HEK293T (cell line): ENCODE data around the gene LARGE2.

Source experiments
- ARNT ChIP-seq: fragments of 450-650 bp; IDR thresholded peaks from 2 replicates; pipeline ENCODE4 v1.6.1; 2017; ENCODE audit warnings: mild to moderate bottlenecking
- BHLHE40 ChIP-seq: fragments of 450-650 bp; IDR thresholded peaks from 2 replicates; pipeline ENCODE4 v1.6.1; 2016; ENCODE audit warnings: mild to moderate bottlenecking, moderate library complexity, borderline replicate concordance
- CTBP1 ChIP-seq: fragments of 450-650 bp; IDR thresholded peaks from 2 replicates; pipeline ENCODE4 v1.6.1; 2016; ENCODE audit warnings: borderline replicate concordance
- ELF4 ChIP-seq: fragments of 450-650 bp; IDR thresholded peaks from 2 replicates; pipeline ENCODE4 v1.6.1; 2017; ENCODE audit warnings: antibody characterized with exemption
- FOXA1 ChIP-seq: fragments of 450-650 bp; IDR thresholded peaks from 2 replicates; pipeline ENCODE4 v1.6.1; 2016; ENCODE audit warnings: mild to moderate bottlenecking
- FOXK2 ChIP-seq: fragments of 450-650 bp; IDR thresholded peaks from 2 replicates; pipeline ENCODE4 v1.6.1; 2016; ENCODE audit warnings: mild to moderate bottlenecking
- FOXM1 ChIP-seq: fragments of 450-650 bp; IDR thresholded peaks from 2 replicates; pipeline ENCODE4 v1.6.1; 2017; ENCODE audit warnings: mild to moderate bottlenecking, borderline replicate concordance
- HDGF ChIP-seq: fragments of 450-650 bp; IDR thresholded peaks from 2 replicates; pipeline ENCODE4 v1.6.1; 2017; ENCODE audit warnings: antibody characterized with exemption, borderline replicate concordance
- LEF1 ChIP-seq: fragments of 450-650 bp; IDR thresholded peaks from 2 replicates; pipeline ENCODE4 v1.6.1; 2017; ENCODE audit warnings: mild to moderate bottlenecking, borderline replicate concordance
- SP1 ChIP-seq: fragments of 450-650 bp; IDR thresholded peaks from 2 replicates; pipeline ENCODE4 v1.6.1; 2017
- SUZ12 ChIP-seq: fragments of 450-650 bp; IDR thresholded peaks from 2 replicates; pipeline ENCODE4 v1.6.1; 2016; ENCODE audit warnings: mild to moderate bottlenecking
- TARDBP ChIP-seq: fragments of 450-650 bp; IDR thresholded peaks from 2 replicates; pipeline ENCODE4 v1.6.1; 2016
- ZNF384 ChIP-seq: fragments of 450-650 bp; IDR thresholded peaks from 2 replicates; pipeline ENCODE4 v1.6.1; 2016
- TF ChIP-seq, protein P1 (sequence below): fragments of 450-650 bp; IDR thresholded peaks from 2 replicates; pipeline ENCODE4 v1.6.1; 2016

DNA sequence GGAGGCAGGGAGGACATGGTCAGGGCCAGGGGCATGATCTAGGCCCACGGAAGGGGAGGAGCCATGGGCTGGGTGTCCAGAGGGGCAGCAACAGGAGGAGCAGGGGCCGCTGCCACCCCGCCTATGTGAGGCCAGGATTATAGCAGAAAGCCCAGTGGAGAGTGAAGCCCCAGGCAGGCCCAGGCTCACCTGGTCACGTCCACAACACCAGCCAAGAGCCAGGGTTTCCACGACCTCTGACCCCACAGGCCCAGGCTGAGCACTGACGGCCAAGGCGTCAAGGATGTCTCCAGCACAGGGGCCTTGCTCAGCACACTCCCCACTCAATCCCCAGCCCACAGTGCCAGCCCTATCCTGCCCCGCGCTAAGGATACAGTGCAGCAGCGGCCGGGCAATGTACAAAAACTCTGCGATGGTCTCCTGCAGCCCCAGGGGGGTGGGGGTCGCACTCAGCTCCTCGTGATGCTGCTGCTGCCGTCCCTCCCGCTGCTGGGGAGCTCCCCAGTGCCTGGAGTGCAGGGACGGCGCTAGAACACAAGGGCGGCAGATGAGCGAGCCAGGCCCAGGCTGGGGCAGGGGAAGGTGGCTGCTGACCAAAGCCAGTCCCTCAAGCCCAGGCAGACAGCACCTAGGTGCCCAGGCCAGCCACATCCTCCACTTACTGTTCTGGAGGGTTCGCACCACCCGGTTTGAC, 8.4 kb upstream of the LARGE2 start:
- TF ChIP-seq SUZ12 (no peak), ARNT (no peak), FOXA1 (no peak), LEF1 (no peak), CTBP1 (no peak), ELF4 (no peak), SP1 (no peak), ZNF384 (no peak), BHLHE40 (no peak), TARDBP (no peak), FOXM1 (no peak), FOXK2 (no peak), HDGF (no peak)
- TF ChIP-seq, protein P1, sequence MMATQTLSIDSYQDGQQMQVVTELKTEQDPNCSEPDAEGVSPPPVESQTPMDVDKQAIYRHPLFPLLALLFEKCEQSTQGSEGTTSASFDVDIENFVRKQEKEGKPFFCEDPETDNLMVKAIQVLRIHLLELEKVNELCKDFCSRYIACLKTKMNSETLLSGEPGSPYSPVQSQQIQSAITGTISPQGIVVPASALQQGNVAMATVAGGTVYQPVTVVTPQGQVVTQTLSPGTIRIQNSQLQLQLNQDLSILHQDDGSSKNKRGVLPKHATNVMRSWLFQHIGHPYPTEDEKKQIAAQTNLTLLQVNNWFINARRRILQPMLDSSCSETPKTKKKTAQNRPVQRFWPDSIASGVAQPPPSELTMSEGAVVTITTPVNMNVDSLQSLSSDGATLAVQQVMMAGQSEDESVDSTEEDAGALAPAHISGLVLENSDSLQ: no peak
